Left kidney (tissue), 2 donors: ENCODE results near the gene TAPBPL. TPM values are rescaled to one million over a fixed set of nuclear protein-coding genes. Genes with fewer than 3 reads are reported as not detected.

Experiments used
- DNase-seq: peaks from one replicate; pipeline ENCODE4 v3.0.0-alpha.2; 2013
- polyA plus RNA-seq: library from polyadenylated mRNA; unstranded; fragments of 120-200 nt; gene quantifications from one replicate; pipeline ENCODE4 v1.2.1, GENCODE V29; 2013; ENCODE audit not compliant: insufficient read length

The TAPBPL gene
- polyA plus RNA-seq, 1 donor = 15.4 TPM

DNA sequence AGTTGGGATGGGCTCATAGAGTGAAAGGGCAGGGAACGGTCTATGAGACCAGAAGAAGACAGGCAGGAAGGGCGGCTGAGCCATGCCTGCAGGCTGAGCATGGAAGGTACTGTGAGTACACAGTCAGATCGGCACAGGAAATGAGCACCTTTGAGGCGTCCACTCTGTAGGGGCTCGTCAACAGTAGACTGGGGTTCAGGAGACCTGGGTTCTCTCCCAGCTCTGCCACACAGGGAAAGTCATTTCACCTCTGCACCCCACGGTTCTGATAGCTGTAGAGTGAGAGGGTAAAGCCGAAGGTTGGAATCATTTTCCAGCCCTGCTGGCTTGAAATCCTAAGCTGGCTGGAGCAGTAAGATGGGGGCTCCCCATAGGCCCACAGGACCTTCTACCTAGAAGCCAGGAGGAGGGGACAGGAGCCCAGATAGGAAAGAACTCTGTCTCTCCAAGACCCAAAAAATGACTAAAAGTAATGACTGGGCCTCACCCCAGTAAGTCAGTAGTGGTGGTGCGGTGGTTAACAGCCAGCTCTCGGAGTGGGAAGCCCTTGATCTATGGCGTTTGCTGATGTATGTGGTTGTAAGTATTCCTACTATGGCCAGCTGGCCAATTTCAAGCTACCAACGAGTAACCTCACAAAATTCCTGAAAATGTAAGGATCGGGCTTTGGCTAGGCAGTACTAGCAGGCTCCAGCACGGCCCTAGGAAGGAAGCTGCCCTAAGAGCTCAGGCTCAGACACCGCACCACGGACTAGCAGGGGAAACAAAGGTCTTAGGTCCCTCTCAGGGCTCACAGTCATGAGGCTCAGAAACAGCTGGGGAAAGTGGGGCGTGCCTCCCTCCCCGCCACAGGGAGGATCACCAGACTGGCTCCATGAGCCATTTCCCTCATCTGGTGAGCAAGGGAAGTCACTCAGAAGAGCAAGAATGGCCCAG lies 17.4 kb upstream of the TAPBPL start:
- DNase-seq = no peak

DNA sequence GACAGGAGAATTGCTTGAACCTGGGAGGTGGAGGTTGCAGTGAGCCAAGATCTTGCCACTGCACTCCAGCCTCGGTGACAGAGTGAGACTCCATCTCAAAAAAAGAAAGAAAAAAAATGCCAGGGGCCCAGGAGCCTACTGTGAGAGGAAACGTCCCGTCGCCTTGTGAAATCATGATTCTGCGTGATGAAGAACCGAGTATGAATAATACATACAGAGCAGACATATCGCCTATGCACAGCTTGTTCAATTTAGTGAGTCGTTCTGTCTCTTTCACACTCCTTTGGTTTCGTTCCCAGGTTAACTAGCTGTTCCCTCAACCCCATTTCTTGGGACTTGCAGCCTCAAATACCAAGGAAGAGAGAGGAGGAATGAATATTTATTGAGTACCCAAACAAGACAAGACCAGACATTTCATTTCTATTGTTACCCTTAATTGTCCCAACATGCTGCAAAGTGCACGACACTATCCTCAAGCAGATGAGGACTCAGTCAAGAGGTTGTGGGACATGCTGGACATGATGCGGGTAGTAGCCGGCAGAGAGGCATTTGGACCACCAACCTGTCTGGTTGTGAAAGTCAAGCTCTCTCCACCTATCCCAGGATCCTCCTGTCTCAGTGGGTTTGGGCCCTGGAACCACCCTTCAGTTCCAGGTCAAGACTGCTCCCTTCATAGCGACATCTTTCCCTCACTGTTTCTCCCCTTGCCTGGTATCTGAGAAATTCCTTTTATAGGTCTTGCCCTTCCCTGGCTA lies 15.7 kb upstream of the TAPBPL start:
- no peak for DNase-seq

DNA sequence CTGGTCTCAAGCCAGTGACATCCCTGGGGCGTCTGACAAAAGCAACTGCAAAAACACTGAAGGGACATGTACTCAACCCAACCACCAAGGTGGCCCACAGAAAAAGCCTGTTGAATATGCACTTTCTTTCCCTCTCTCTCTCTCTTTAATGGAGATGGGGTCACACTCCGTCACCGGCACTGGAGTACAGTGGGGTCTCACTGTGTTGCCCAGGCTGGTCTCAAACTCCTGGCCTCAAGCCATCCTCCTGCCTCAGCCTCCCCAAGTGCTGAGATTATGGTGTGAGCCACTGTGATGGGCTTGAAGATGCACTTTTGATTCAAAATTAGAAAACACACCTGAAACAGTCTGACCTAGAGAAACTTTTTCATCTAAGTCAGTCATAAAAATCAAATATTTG lies 14.3 kb upstream of the TAPBPL start:
- DNase-seq = no peak

- DNase-seq = no peak
Observed at GRCh38 chr12:6438345-6438744, 13.5 kb upstream of the TAPBPL start.

DNA sequence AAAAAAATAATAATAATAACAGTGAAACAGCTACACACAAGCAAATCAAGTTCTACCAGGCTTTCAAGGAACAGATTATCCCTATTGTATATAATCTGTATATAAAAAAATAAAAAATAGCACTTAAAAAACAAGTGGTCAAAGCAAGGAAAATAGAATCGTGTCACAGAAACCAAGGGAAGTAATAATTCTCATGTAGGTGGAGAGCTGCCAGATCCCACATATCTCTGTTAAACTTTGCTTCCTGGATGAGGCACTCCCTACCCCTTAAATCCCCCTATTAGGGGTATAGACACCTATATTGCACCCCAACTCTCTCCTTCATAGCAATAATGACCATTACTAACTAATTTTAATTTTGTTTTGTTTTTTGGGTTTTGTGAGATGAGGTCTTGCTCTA lies 11.5 kb upstream of the TAPBPL start:
- no peak for DNase-seq

- DNase-seq = no peak
Observed at GRCh38 chr12:6442836-6443235, 9.0 kb upstream of the TAPBPL start.

- no peak for DNase-seq
Observed at GRCh38 chr12:6443361-6443983, 8.4 kb upstream of the TAPBPL start.

- DNase-seq = no peak
Observed at GRCh38 chr12:6444031-6444430, 7.8 kb upstream of the TAPBPL start.

- DNase-seq = no peak
Observed at GRCh38 chr12:6444704-6445688, 6.8 kb upstream of the TAPBPL start, which contains the start of gene CD27. TSS of gene CD27 (plus strand) at chr12:6444955. CDS start at chr12:6445096, 141 bp downstream.

DNA sequence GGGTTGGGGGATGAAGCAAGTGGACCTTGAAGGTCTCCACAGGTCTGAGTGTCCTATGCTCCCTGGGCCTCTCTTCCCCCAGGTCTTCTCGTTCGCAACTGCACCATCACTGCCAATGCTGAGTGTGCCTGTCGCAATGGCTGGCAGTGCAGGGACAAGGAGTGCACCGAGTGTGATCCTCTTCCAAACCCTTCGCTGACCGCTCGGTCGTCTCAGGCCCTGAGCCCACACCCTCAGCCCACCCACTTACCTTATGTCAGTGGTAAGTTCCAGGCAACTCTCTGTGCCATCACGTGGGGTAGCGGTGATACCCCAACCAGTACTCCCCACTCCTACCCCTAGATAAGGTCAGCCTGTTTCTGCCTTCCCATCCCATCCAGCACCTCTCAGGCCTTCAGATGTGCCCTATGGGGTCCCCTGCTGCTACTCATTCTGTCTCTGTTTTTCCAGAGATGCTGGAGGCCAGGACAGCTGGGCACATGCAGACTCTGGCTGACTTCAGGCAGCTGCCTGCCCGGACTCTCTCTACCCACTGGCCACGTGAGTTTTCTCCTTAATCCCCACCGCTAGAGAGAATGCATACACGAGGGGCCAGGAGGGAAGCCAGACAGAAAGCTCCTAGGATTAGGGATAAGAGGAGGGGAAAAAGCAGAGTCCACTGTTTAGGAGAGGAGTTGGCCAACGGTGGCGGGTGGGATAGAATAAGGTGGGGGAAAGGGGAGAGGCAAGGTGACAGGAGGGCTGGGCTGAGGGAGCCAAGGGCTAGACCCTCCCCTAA lies 1.6 kb upstream of the TAPBPL start:
- DNase-seq = no peak

- no peak for DNase-seq
Observed at GRCh38 chr12:6450869-6451347, 934 bp upstream of the TAPBPL start.

DNA sequence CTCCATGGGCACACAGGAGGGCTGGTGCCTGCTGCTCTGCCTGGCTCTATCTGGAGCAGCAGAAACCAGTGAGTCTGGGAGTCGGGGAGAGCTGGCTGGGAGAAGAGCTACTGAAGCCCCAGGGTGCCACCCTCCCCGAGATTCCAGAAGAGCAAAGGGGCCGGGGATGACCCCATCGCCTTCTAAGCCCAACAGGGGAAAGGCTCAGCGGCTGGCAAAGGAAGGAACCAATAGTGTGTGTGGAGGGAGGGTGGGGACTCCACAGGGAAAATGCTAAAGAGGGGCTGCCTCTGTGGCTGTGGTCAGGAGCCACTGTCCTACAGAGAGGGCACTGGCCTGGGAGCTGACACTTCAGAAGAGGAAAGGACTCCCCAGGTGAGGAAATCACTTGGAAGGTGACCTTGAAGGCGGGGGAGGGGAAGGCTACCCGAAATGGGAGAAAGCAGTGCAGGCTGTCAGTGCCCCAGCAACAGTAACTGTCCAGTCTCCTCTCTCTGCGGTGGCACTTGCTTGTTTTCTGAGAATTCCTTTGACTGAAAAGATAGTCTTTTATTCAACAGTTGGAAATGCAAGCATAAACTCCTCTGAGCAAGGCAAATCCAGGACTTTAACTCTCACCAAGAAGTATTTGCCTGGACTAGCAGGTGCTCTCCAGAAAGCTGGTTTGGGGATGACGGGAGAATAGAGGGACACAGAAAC lies 552 bp downstream of the TAPBPL start:
- no peak for DNase-seq

DNA sequence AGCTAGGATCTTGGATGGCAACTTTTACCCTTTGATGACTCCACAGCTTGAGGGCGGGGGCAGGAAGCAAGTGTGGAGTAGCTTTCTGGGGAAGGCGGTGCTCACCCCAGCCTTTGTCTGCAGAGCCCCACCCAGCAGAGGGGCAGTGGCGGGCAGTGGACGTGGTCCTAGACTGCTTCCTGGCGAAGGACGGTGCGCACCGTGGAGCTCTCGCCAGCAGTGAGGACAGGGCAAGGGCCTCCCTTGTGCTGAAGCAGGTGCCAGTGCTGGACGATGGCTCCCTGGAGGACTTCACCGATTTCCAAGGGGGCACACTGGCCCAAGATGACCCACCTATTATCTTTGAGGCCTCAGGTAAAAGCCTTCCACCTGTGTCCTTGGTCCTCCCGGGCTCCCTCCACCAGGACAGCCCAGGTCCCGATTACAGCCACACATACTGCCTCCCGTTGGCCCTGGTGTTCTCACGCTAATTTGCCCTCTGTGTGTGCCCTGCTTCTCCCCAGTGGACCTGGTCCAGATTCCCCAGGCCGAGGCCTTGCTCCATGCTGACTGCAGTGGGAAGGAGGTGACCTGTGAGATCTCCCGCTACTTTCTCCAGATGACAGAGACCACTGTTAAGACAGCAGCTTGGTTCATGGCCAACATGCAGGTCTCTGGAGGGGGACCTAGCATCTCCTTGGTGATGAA lies 1.2 kb downstream of the TAPBPL start:
- DNase-seq = no peak

DNA sequence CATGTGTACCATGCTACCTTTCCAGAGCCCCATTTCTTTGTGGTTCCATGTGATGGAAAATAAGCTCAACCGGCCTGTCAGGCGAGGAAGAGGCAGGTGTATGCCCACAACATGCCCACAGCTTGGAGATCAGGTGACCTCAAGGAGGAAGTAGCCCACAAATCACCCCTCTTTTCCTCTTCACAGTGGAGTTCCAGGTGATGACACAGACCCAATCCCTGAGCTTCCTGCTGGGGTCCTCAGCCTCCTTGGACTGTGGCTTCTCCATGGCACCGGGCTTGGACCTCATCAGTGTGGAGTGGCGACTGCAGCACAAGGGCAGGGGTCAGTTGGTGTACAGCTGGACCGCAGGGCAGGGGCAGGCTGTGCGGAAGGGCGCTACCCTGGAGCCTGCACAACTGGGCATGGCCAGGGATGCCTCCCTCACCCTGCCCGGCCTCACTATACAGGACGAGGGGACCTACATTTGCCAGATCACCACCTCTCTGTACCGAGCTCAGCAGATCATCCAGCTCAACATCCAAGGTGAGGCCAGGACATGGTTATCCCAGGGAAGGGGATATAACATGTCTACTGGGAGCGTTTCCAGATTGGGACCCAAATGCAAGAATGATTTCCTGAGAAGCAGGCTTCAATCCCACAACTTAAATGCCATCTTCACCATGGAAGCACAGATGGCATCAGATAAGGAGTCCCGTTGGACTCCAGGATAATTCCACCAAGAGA lies 5.5 kb downstream of the TAPBPL start:
- DNase-seq = no peak

DNA sequence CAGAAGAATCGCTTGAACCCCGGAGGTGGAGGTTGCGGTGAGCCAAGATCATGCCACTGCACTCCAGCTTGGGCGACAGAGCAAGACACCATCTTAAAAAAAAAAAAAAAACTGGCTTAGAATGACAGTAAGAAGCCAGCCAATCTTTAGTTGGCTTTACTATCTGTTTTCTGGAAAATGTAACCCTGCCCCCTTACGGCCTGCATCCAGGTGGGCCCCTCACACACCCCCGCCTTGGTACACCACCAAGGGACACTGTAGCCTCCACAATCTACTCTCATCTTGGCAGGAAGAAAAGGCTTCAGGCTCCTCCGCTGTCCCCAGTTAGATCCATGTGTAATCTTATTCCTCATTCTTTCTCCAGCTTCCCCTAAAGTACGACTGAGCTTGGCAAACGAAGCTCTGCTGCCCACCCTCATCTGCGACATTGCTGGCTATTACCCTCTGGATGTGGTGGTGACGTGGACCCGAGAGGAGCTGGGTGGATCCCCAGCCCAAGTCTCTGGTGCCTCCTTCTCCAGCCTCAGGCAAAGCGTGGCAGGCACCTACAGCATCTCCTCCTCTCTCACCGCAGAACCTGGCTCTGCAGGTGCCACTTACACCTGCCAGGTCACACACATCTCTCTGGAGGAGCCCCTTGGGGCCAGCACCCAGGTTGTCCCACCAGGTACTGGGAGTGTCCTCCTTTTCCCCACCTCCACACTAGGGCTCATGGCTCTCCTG lies 6.6 kb downstream of the TAPBPL start:
- DNase-seq = no peak

- DNase-seq = no peak
Observed at GRCh38 chr12:6459004-6459337, 7.1 kb downstream of the TAPBPL start.

DNA sequence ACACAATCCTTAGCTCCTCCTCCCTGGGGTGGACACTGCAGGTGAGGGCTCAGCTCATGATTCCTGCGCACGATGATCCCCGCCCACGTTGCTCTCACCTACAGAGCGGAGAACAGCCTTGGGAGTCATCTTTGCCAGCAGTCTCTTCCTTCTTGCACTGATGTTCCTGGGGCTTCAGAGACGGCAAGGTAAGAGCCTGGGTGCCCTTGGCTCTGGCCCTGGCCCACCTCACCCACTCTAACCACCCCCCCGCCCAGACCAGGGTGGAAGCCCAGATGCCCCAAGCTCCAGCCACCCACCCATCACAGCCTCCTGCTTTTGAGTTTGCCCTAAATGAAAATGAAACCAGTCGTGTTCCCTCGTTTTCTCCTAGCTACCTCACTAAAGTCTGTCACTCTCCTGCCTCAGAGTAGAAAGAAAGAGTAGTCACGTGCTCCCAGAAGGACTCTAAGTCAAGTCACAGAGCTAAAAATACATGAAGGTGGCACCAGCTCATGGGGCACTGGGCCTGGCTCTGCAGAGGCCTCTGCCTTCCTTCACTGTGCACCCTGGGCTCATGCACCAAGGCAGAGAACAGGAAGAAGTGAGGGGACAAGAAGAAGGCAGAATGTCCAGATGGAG lies 9.0 kb downstream of the TAPBPL start:
- no peak for DNase-seq
